Upper lobe of left lung (tissue), 4 donors: ENCODE measurements around the gene PAX7.

Experiments
- CTCF ChIP-seq, 6 experiments: fragments of 450-650 bp in 4 of 6; fragments of 200-600 bp in 2 of 6; sonication (generic) in 2 of 6; IDR thresholded peaks; one replicate each; pipeline ENCODE4 v1.5.1; 2016 to 2019; ENCODE audit warnings: antibody characterized with exemption in 6 of 6
- POLR2A ChIP-seq, 4 donors: fragments of 450-650 bp; IDR thresholded peaks; one replicate each; pipeline ENCODE4 v1.5.1; 2016 to 2017; ENCODE audit warnings: antibody characterized with exemption in 4 of 4, mild to moderate bottlenecking in 2 of 4
- POLR2AphosphoS5 ChIP-seq, 2 donors: sonication (generic); formaldehyde crosslinking; IDR thresholded peaks; one replicate each; pipeline ENCODE4 v1.5.1; 2017; ENCODE audit warnings: antibody characterized with exemption in 2 of 2

- TF ChIP-seq CTCF (IDR thresholded peaks at IDR 0.05) (no peak), POLR2A (IDR thresholded peaks at IDR 0.05) (no peak), POLR2AphosphoS5 (IDR thresholded peaks at IDR 0.05) (no peak)
Measured at GRCh38 chr1:18726368-18726767, 95.7 kb downstream of the PAX7 start.
